NCI-H1048 (cell line): ENCODE data around the gene RHBDL1.
"Not testable (repeated sequence)": the region's sequence is repeated elsewhere in the genome, so short reads cannot be mapped to it uniquely, and the experiment has no call there.

Experiments
- DNase-seq: peaks from one replicate; lab custom pipeline; 2025; lab: John Stamatoyannopoulos, UW

Gene RHBDL1

GRCh38 chr16:686459-687260 is 11.2 kb downstream of the RHBDL1 start:
- DNase-seq: no peak

GRCh38 chr16:687499-687898 is 12.0 kb downstream of the RHBDL1 start:
- no peak for DNase-seq

GRCh38 chr16:689175-689897 is 13.9 kb downstream of the RHBDL1 start:
- DNase-seq: no peak

GRCh38 chr16:691242-691641 is 15.8 kb downstream of the RHBDL1 start:
- DNase-seq: not testable (repeated sequence)

- DNase-seq: no peak
Observed at GRCh38 chr16:692356-693108, 17.1 kb downstream of the RHBDL1 start.

GRCh38 chr16:693364-693763 is 17.9 kb downstream of the RHBDL1 start:
- DNase-seq: no peak

- no peak for DNase-seq
Observed at GRCh38 chr16:693766-694165, 18.3 kb downstream of the RHBDL1 start.

- no peak for DNase-seq
Observed at GRCh38 chr16:694187-694862, 18.9 kb downstream of the RHBDL1 start.

GRCh38 chr16:694863-695354 is 19.4 kb downstream of the RHBDL1 start:
- DNase-seq: no peak

- DNase-seq: no peak
Observed at GRCh38 chr16:695355-696089, 20.1 kb downstream of the RHBDL1 start.

- DNase-seq: no peak
Observed at GRCh38 chr16:698911-699671, 23.6 kb downstream of the RHBDL1 start.

GRCh38 chr16:700684-701584 is 25.5 kb downstream of the RHBDL1 start:
- DNase-seq: no peak

GRCh38 chr16:702341-702740 is 26.9 kb downstream of the RHBDL1 start:
- no peak for DNase-seq

- no peak for DNase-seq
Observed at GRCh38 chr16:703406-703805, 27.9 kb downstream of the RHBDL1 start.

GRCh38 chr16:704047-704446 is 28.6 kb downstream of the RHBDL1 start:
- no peak for DNase-seq

GRCh38 chr16:704552-705380 is 29.3 kb downstream of the RHBDL1 start:
- DNase-seq: no peak

- DNase-seq: no peak
Observed at GRCh38 chr16:705431-706188, 30.1 kb downstream of the RHBDL1 start, which contains the start of gene FBXL16. TSS of gene FBXL16 (minus strand) at chr16:705801. CDS start at chr16:697405, 8,396 bp downstream.
